KMS-11 (cell line): Measurements from ENCODE around the gene ADCY3.

Experiments
- H2AFZ ChIP-seq: fragments of 200-600 bp; sonication (generic); 2 replicates; pipeline ENCODE4 v1.6.1; 2016; ENCODE audit warnings: antibody characterized with exemption, mixed run types, low read depth
- H3K27ac ChIP-seq: fragments of 200-600 bp; sonication (generic); 2 replicates; pipeline ENCODE4 v1.6.1; 2016; ENCODE audit warnings: mild to moderate bottlenecking, mixed run types
- H3K27me3 ChIP-seq: fragments of 200-600 bp; sonication (generic); 2 replicates; pipeline ENCODE4 v1.6.1; 2017; ENCODE audit warnings: mild to moderate bottlenecking, low read depth, mixed run types, moderate library complexity; ENCODE audit not compliant: insufficient read depth
- H3K36me3 ChIP-seq: fragments of 200-600 bp; sonication (generic); 2 replicates; pipeline ENCODE4 v1.6.1; 2017; ENCODE audit warnings: mild to moderate bottlenecking, mixed run types; ENCODE audit not compliant: insufficient read depth
- H3K4me1 ChIP-seq: fragments of 200-600 bp; sonication (generic); 2 replicates; pipeline ENCODE4 v1.6.1; 2016; ENCODE audit warnings: mild to moderate bottlenecking, low read depth, mixed run types; ENCODE audit not compliant: poor library complexity, severe bottlenecking
- H3K4me2 ChIP-seq: fragments of 200-600 bp; sonication (generic); 2 replicates; pipeline ENCODE4 v1.7.0; 2016; ENCODE audit warnings: mild to moderate bottlenecking, mixed run types
- H3K4me3 ChIP-seq: fragments of 200-600 bp; sonication (generic); IDR thresholded peaks from 2 replicates; pipeline ENCODE4 v1.6.1; 2017; ENCODE audit warnings: low read depth, low read length, mixed read lengths; ENCODE audit not compliant: insufficient read depth
- H3K79me2 ChIP-seq: fragments of 200-600 bp; sonication (generic); 2 replicates; pipeline ENCODE4 v1.6.1; 2016; ENCODE audit warnings: low read depth, mixed run types; ENCODE audit not compliant: insufficient read depth
- H3K9ac ChIP-seq: fragments of 200-600 bp; sonication (generic); 2 replicates; pipeline ENCODE4 v1.6.1; 2016; ENCODE audit warnings: mild to moderate bottlenecking, mixed run types
- H4K20me1 ChIP-seq: fragments of 200-600 bp; sonication (generic); 2 replicates; pipeline ENCODE4 v1.6.1; 2016; ENCODE audit warnings: mild to moderate bottlenecking, mixed run types; ENCODE audit not compliant: insufficient read depth
- TF ChIP-seq, protein P1 (sequence below): fragments of 200-600 bp; sonication (generic); conservative IDR thresholded peaks from 2 replicates; pipeline ENCODE4 v1.6.1; 2017; ENCODE audit warnings: low read depth, mild to moderate bottlenecking, antibody characterized with exemption, low read length, moderate library complexity, mixed read lengths

ADCY3 gene

DNA sequence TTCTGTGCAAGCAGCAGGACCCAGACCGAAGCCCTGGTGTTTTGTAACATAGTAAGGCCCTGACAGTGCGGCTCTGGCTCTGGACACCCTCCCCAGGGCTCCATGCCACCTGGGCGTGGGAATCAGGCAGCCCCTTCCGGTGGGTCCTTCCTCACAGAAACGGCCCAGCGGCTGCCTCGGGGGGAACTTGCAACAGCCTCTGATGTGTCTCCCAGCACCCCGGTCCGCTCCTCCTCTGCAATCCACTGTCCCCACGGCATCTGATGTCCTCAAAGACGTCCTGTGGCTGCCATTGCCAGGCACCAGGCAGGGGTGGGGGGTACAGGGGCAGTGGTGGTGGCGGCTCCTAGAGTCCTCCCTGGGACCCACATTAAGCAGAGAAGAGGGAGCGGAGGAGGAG, 68.0 kb downstream of the ADCY3 start:
- no peaks in the 10 kb centered on the region for H3K79me2 ChIP-seq
- peaks cover 23% of the 10 kb centered on the region for H3K4me1 ChIP-seq
- H3K4me2 ChIP-seq, result no peak overlapping the region
- no peaks in the 10 kb centered on the region for H4K20me1 ChIP-seq
- no peak overlapping the region for H3K27ac ChIP-seq
- no peak overlapping the region for H2AFZ ChIP-seq
- H3K4me3 ChIP-seq, result no peak overlapping the region
- TF ChIP-seq, protein P1, sequence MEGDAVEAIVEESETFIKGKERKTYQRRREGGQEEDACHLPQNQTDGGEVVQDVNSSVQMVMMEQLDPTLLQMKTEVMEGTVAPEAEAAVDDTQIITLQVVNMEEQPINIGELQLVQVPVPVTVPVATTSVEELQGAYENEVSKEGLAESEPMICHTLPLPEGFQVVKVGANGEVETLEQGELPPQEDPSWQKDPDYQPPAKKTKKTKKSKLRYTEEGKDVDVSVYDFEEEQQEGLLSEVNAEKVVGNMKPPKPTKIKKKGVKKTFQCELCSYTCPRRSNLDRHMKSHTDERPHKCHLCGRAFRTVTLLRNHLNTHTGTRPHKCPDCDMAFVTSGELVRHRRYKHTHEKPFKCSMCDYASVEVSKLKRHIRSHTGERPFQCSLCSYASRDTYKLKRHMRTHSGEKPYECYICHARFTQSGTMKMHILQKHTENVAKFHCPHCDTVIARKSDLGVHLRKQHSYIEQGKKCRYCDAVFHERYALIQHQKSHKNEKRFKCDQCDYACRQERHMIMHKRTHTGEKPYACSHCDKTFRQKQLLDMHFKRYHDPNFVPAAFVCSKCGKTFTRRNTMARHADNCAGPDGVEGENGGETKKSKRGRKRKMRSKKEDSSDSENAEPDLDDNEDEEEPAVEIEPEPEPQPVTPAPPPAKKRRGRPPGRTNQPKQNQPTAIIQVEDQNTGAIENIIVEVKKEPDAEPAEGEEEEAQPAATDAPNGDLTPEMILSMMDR, result no peak
- no peaks in the 10 kb centered on the region for H3K36me3 ChIP-seq
- no peaks in the 10 kb centered on the region for H3K27me3 ChIP-seq
- H3K9ac ChIP-seq, result no peak overlapping the region

DNA sequence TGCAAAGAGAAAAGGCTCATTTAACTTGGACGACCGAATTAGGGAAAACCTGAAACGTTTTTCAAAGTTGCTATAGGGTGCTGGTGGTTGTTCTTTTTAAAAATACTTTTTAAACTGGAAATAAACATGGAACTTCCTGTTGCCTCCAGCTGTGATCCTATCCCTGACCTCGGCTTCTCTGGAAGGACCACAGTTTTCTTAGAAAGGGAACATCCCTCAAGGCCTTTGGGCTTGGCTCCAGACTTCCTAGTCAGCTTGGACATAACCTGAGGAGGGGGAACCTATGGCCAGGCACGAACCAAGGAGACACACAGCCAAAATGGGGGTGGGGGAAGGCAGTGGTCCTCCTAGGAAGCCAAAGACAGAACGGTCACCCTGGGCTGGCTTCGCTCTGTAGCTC, 69.1 kb downstream of the ADCY3 start:
- TF ChIP-seq, protein P1, result no peak

GRCh38 chr2:24845691-24846090, 74.3 kb downstream of the ADCY3 start:
- TF ChIP-seq, protein P1, result no peak
- H3K79me2 ChIP-seq, result no peaks in the 10 kb centered on the region
- no peak overlapping the region for H3K4me3 ChIP-seq
- H3K9ac ChIP-seq, result no peak overlapping the region
- H3K27ac ChIP-seq, result no peak overlapping the region
- H3K36me3 ChIP-seq, result no peaks in the 10 kb centered on the region
- H3K4me2 ChIP-seq, result no peak overlapping the region
- no peak overlapping the region for H2AFZ ChIP-seq
- H3K27me3 ChIP-seq, result no peaks in the 10 kb centered on the region
- H4K20me1 ChIP-seq, result no peaks in the 10 kb centered on the region
- H3K4me1 ChIP-seq, result peaks cover 28% of the 10 kb centered on the region

More for the DNA sequence above, 69.1 kb downstream of the ADCY3 start:
- H2AFZ ChIP-seq, result no peak overlapping the region
- no peaks in the 10 kb centered on the region for H3K27me3 ChIP-seq
- no peak overlapping the region for H3K4me3 ChIP-seq
- no peaks in the 10 kb centered on the region for H3K79me2 ChIP-seq
- H3K9ac ChIP-seq, result no peak overlapping the region
- no peaks in the 10 kb centered on the region for H3K36me3 ChIP-seq
- no peaks in the 10 kb centered on the region for H4K20me1 ChIP-seq
- H3K4me2 ChIP-seq, result no peak overlapping the region
- no peak overlapping the region for H3K27ac ChIP-seq
- H3K4me1 ChIP-seq, result peaks cover 28% of the 10 kb centered on the region

DNA sequence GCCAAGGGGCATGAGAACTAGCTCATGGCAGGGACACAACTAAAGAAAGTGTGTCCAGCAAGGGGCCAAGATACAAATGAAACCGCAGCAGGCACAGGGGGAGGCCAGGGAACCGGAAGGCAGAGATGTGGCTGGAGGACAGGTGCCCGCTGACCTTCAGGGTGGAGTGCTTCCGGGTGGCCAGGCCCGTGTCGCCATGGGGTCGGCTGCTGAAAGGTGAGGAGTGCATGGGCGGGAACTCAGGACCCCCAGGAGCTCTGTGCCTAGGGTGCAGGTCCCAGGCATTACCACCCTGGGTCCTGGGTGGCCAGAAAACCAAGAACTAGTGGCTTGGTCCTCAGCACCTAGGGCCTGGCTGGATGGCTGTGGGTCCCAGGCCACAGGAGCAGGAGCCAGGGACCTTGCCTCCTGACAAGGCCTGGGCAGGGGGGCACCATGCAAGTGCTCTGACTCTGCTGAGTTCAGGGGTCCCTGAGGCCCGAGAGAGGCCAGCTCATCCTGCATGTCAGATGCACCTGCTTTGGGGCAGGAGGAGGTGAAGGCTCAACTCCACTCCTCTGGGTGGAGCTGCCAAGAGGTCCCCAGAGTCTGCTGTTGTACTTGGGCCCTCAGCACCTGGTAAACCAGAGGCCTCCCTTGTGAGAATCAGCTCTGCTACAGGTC, 75.9 kb downstream of the ADCY3 start:
- H4K20me1 ChIP-seq, result no peaks in the 10 kb centered on the region
- no peak overlapping the region for H3K27ac ChIP-seq
- H3K4me1 ChIP-seq, result peaks cover 26% of the 10 kb centered on the region
- no peak overlapping the region for H3K4me3 ChIP-seq
- TF ChIP-seq, protein P1, result no peak
- H3K79me2 ChIP-seq, result no peaks in the 10 kb centered on the region
- no peak overlapping the region for H3K4me2 ChIP-seq
- no peak overlapping the region for H2AFZ ChIP-seq
- no peaks in the 10 kb centered on the region for H3K27me3 ChIP-seq
- no peaks in the 10 kb centered on the region for H3K36me3 ChIP-seq
- H3K9ac ChIP-seq, result no peak overlapping the region
